Ovary (tissue), 9 donors: ENCODE results near the gene ZFYVE26. TPM values are rescaled to one million over a fixed set of nuclear protein-coding genes. Genes with fewer than 3 reads are reported as not detected.

Source experiments
- DNase-seq, 5 donors: peaks; one replicate each; pipeline ENCODE4 v3.0.0-alpha.2; 2019 to 2020
- H3K27ac ChIP-seq, 2 donors: fragments of 200-600 bp; one replicate each; pipeline versions ENCODE4 v1.5.1 to v1.8.0; 2019 to 2022
- H3K27me3 ChIP-seq: fragments of 200-600 bp; one replicate; pipeline ENCODE4 v1.8.0; 2022
- H3K36me3 ChIP-seq: fragments of 200-600 bp; sonication (generic); one replicate; pipeline ENCODE4 v1.5.1; 2019
- H3K4me1 ChIP-seq: one replicate; pipeline ENCODE4 v1.8.1; 2013; ENCODE audit warnings: mild to moderate bottlenecking, moderate library complexity; ENCODE audit not compliant: insufficient read depth
- H3K4me3 ChIP-seq: fragments of 200-600 bp; sonication (generic); one replicate; pipeline ENCODE4 v1.5.1; 2017
- H3K9me3 ChIP-seq, 2 donors: fragments of 200-600 bp in 1 of 2; sonication (generic) in 1 of 2; one replicate each; pipeline versions ENCODE4 v1.5.1 to v1.8.1; 2013 to 2019; ENCODE audit warnings: mild to moderate bottlenecking in 1 of 2, moderate library complexity in 1 of 2
- CTCF ChIP-seq, 3 donors: fragments of 450-650 bp in 2 of 3; fragments of 200-600 bp in 1 of 3; IDR thresholded peaks; one replicate each; pipeline versions ENCODE4 v1.5.1 to v1.8.0; 2016 to 2022; ENCODE audit warnings: antibody characterized with exemption in 3 of 3, mild to moderate bottlenecking in 1 of 3
- EP300 ChIP-seq: sonication (generic); formaldehyde crosslinking; IDR thresholded peaks from one replicate; pipeline ENCODE4 v1.6.1; 2017; ENCODE audit warnings: antibody characterized with exemption
- POLR2A ChIP-seq: fragments of 450-650 bp; IDR thresholded peaks from one replicate; pipeline ENCODE4 v1.6.1; 2017; ENCODE audit warnings: antibody characterized with exemption, mild to moderate bottlenecking, moderate library complexity
- WGBS, 3 donors: extraction: QIAGEN DNeasy Blood & Tissue Kit in 1 of 3; methylation state at CpG; one replicate each; pipeline versions ENCODE4 v1.1.5 to v1.1.7; 2013 to 2017; 5-methylcytosine and 5-hydroxymethylcytosine counted together
- intact Hi-C, 4 donors: fragments of 100-400 bp; cut with DNase I; formaldehyde crosslinking; loops; one replicate each; pipeline versions ENCODE4 v1.11.0 to v1.15.1; 2022 to 2023
- polyA plus RNA-seq, 2 donors: library from polyadenylated mRNA; stranded (reverse); fragments of 200-250 nt in 1 of 2; fragments of 350-450 nt in 1 of 2; fragmentation: Illumina TruSeq in 1 of 2; extraction: RNeasy Lipid Tissue Mini Kit (QIAGEN cat#74804) in 1 of 2; gene quantifications; one replicate each; pipeline ENCODE4 v1.2.3, GENCODE V29; 2013 to 2014
- small RNA-seq: library from RNA; depleted of rRNA; stranded (forward); fragments of <200 nt; gene quantifications from one replicate; pipeline ENCODE3, GENCODE V24; 2016
- total RNA-seq, 7 donors: library from RNA; depleted of rRNA in 2 of 7; stranded (reverse); fragments of >200 nt in 2 of 7; fragmentation: NEBNext Ultra II Directional in 3 of 7; extraction: Animal tissue kit (Norgen Biotek cat#: 25700) in 3 of 7; gene quantifications; one replicate each; pipeline versions ENCODE4 v1.1.0 to v1.2.4, GENCODE V29; 2016 to 2023
- donor health status: DM: no; HTN: no; CAD: no; lungs with moderate emphysema.
- donor health status: DM: no; HTN: no; CAD: no.
- donor health status: Bipolar disorder and iron deficiency.
- donor health status: DM: yes; HTN: yes; CAD: no.
- donor health status: DM: no; HTN: no; CAD: no.
- donor health status: DM: yes; HTN: yes; CAD: no.

Gene ZFYVE26
- total and polyA plus RNA-seq, 9 donors: 6.1 to 27.0 (median 20.3) TPM

- H3K27me3 ChIP-seq: no peaks in the 10 kb centered on the region
- intact Hi-C loops: no loop called here
- no peak for DNase-seq
- H3K4me1 ChIP-seq: peaks cover 5% of the 10 kb centered on the region
- no peaks in the 10 kb centered on the region for H3K9me3 ChIP-seq
- H3K27ac ChIP-seq: no peak overlapping the region
- TF ChIP-seq POLR2A (no peak), EP300 (no peak), CTCF (IDR thresholded peaks at IDR 0.05) (no peak)
- 69 to 76% (median 73%) methylated on average over 4 of the region's 4 CpGs for WGBS, 3 donors
- no peaks in the 10 kb centered on the region for H3K36me3 ChIP-seq
- H3K4me3 ChIP-seq: no peak overlapping the region
These were observed 119.4 kb downstream of the ZFYVE26 start for GRCh38 chr14:67697006-67697405.

Small RNA genes lying within 50 kb of the gene (small RNA-seq; reads per million reads assigned to genes)
- gene AL049779.3 (not detected), gene RN7SL369P (not detected)

Other genes with a start within 250 kb of the ZFYVE26 start
- 10 to 100 TPM; 21.9 to 32.5 (median 30.2) TPM for gene PIGH, start 216.3 kb downstream of the ZFYVE26 start, total RNA-seq
- 10 to 100 TPM; 24.4 to 35.2 TPM for gene PIGH, start 216.3 kb downstream of the ZFYVE26 start, polyA plus RNA-seq
- gene ARG2, start 196.7 kb downstream of the ZFYVE26 start, total RNA-seq: 10 to 100 TPM in 4 of 7 donors, 1 to 10 TPM in 3; 1.4 to 33.7 (median 10.5) TPM
- gene ARG2, start 196.7 kb downstream of the ZFYVE26 start, polyA plus RNA-seq: 1 to 10 TPM; 2.9 to 3.9 TPM
- gene VTI1B, start 142.0 kb downstream of the ZFYVE26 start, total RNA-seq: 10 to 100 TPM; 34.6 to 76.5 (median 64.7) TPM
- gene VTI1B, start 142.0 kb downstream of the ZFYVE26 start, polyA plus RNA-seq: 10 to 100 TPM; 41.6 to 93.1 TPM
- gene RDH11, start 120.8 kb downstream of the ZFYVE26 start, total RNA-seq: 10 to 100 TPM; 30.3 to 46.9 (median 36.6) TPM
- 10 to 100 TPM; 32.7 to 90.0 TPM for gene RDH11, start 120.8 kb downstream of the ZFYVE26 start, polyA plus RNA-seq
- gene RDH12, start 114.7 kb downstream of the ZFYVE26 start, total RNA-seq: under 1 TPM in 1 of 7 donors, not detected in 6; 0.30 TPM
- gene RDH12, start 114.7 kb downstream of the ZFYVE26 start, polyA plus RNA-seq: under 1 TPM in 1 of 2 donors, not detected in 1; 0.10 TPM
- gene RAD51B, start 3.2 kb upstream of the ZFYVE26 start, total RNA-seq: 10 to 100 TPM; 23.2 to 70.1 (median 45.0) TPM
- 10 to 100 TPM; 21.6 to 22.1 TPM for gene RAD51B, start 3.2 kb upstream of the ZFYVE26 start, polyA plus RNA-seq